GM19023 (cell line): ENCODE measurements around the gene HOXA10.

ENCODE experiments used
- ATAC-seq: cut with Tn5 transposase; IDR thresholded peaks from one replicate; pipeline ENCODE4 v1.9.1; 2021; ENCODE audit warnings: mild to moderate bottlenecking, moderate library complexity; ENCODE audit not compliant: unreplicated experiment

Gene HOXA10

DNA sequence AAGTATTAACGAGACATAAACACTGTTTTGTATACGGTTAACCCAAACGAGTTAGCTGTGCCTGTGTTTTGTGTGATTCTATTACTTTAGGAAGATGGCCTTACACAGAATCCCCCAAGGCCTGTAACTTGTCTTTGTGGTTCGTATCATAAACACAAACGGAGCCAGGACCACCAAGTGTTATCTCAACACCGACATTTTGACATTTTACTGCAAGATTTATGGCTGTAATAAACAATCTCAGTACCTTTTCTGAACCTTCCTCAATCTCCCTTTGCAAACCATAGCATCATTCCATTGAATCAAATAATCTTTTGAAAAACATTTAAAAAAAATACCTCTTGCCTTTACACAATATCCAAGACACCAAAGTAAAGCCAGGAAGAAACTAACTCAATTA is 41.1 kb downstream of the HOXA10 start:
- no peak for ATAC-seq

DNA sequence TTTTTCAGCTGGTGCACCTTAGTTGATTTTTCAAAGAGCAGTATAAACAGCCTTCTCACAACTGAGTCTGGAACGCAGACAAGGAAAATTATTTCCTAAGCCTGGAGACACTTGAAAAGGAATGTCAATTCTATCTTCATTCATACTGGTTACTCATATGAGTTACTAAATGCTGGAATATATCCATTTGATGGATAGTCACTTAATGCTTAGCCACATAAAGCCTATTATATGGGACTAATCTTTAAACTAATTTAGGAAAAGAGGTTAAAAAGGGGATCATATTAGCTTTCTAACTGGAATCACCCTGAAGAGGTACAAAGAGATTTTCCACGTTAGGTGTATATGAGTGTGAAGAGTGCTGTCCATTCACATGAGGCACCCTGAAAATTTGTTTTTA is 41.9 kb downstream of the HOXA10 start:
- ATAC-seq = no peak

DNA sequence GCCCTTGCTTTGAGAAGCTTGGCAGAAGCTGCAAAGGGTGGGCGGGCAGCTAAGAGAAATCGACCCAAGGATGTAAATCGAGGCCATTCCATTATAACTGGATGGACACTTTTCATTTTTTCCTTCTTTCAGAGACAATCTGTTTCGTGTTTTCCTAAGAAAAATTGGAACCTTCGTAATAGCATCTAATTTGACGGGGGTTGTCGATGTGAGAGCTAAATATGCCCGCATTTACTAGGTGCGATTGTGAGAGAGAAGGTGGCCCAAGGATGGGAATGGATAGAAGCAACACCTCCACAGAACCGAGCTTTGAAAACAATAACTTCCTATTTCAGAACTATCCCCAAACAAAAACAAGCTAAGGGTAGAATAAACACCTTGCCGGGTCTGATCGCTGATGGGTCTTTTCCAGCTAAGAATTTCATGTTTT is 42.7 kb downstream of the HOXA10 start:
- ATAC-seq = no peak

DNA sequence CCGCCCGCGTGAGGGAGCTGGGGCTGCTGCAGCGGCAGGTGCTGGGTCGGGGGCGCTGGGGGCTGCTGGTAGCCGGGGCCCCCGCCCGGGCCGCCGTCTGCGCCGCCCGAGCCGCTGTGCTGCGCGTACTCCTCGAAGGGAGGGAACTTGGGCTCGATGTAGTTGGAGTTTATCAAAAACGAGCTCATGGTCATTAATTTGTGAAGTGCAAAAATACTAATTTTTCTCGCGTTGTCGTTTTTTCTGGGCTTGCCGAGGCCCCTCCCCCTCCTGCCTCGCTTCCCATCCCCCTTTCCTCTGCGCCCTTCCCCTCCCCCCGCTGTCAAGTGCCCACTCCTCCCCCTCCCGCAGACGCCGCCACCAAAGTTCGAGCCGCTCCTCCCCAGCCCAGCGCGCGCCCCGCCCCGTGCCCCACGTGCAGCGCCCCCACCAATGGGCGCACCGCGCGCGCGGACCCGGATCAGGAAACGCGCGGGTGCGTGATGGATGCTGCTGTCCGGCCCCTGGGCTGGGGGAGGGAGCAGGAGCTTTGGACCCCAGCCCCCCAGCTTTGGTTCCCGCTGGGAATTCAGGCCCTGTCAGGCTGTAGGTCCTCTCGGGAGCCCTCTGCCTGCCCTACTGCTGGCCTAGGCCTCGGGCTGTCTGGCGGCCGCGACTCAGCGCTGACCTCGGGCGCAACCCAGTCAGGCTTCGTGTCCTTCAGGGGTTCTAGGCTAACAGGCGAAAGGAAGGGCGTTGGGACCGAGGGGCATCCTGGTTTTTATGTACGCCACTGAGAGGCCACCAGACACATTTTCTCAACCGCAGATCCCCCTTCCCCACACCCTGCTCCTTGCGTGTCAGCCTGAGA is 43.4 kb downstream of the HOXA10 start, which contains the start of gene HOXA4:
Gene HOXA4 (minus strand): TSS at position 218 of the 850 bp plus-strand sequence. CDS start 24 bp downstream, at position 194.
- ATAC-seq = no peak

DNA sequence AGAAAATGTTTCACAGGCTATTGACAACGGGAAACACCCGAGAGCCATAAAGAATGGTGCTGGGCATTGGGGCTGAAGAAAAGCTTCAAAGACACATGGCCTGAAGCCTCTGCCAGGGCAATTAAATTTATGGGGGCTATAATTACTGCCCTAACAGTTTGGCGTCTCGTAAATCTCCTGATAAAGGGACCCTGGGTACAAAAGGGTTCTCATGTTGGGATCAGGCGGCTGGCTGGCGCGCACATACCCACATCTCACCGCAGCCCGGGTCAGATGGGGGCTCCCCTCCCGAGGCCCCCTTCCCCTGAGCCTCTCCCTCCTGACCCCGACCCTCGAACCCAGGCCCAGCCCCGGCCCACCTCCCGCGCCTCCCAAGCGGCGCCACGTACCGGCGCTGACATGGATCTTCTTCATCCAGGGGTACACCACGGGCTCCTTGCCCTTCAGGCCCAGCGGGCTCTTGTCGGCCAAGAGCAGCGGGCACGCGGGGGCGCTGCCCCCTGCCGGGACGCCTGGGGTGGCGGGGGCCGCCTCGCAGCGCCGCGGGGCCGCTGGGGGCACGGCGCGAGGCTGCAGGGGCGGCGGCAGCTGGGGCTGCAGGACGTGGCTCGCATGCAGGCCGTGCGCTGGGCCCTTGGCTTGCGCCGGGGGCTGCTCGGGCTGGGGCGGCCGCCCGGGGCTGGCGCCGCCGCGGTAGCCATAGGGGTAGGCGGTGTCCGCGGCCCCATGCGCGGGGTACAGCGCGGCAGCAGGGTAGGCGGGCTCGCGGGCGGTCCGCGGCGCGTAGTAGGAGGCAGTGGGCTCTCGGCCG is 44.2 kb downstream of the HOXA10 start:
- no peak for ATAC-seq

DNA sequence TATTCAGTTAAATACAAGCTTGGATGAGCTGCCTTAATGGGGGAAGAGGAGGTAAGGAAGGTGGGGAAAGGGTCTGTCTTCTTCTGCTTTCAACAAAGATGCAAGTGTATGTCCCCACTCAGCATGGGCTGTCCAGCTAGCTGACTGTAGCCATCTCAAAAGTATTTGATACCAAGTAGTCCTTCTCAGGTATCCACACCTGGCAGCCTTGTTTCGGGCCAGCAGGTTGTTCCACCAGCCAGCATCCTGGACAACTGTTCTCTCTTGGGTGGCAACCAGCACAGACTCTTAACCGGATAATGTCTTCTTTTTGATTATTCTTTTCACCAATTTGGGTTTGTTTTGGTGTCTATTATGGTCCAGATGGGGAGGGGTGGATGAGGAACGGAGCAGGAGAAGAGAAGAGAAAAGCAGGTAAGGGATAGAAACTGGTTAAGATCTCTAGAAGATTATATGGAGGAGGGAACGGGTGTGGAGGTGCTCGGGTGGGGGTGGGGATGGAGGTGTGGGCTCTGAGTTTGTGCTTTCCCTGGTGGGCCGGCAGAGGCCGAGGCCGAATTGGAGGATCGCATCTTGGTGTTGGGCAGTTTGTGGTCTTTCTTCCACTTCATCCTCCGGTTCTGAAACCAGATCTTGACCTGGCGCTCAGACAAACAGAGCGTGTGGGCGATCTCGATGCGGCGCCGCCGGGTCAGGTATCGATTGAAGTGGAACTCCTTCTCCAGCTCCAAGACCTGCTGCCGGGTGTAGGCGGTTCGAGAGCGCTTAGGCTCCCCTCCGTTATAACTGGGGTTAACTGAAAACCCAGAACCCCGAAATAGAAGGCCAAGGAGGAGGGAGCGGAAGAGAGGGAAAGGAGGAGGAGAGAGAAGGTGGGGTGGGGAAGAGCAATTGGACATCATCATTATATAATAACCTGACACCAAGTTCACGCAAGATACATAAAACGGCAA is 45.1 kb downstream of the HOXA10 start:
- no peak for ATAC-seq

- no peak for ATAC-seq
Observed at GRCh38 chr7:27128034-27128433, 46.1 kb downstream of the HOXA10 start.

DNA sequence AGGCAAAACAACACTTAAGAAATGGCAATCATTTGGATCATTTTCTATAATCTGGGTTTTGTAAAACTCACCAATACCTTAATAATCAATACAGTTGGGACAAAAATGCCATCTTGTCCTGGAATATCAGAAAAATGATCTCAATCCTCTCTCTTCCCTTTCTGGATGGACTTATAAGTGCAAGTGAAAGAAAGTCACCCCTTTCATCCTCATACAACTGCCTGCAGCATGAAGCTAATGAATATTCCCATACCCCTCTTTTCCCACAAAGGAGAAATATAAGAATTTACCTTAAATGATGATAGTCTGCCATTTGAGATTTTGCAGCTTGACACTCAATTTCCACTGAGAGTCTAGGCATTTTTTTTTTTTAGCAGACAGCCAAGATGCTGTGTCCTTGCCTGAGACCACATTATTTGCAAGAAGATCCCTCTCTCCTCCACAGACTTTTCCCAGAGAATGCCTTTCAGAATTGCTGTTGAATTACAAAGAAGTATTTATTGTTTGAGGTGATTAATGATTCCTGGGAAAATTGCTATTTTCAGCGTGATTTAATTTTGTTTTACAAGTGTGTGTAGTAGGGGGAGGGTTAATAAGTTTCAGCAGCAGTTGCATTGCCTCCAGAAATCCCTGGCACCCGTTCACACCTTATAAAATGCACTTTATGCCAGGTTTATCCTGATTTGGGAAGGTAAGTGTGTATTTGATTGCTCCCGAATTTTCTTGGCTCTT is 47.4 kb downstream of the HOXA10 start:
- ATAC-seq = no peak

DNA sequence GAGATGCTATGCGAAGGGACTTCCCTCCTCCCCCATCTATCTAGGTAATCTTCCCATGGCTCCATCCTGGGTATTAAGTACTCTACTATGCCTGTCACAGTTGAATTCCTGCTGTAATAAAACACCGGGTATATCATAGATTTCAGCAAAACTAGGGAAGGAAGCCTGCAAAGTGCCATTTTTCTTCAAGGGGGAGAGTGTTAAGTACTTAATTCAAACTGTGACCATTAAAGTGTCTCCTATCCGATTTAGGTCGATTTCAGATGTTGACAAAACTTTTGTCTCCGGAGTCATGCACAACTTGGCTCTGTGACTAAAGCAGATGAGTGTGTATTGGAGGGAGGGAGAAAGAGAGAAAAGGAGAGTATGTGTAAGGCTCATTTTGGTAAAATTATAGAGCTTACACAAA is 48.1 kb downstream of the HOXA10 start:
- no peak for ATAC-seq

GRCh38 chr7:27124902-27125689 is 49.0 kb downstream of the HOXA10 start:
- ATAC-seq = no peak

GRCh38 chr7:27124096-27124901 is 49.8 kb downstream of the HOXA10 start:
- no peak for ATAC-seq

GRCh38 chr7:27123477-27124053 is 50.6 kb downstream of the HOXA10 start:
- ATAC-seq = no peak

DNA sequence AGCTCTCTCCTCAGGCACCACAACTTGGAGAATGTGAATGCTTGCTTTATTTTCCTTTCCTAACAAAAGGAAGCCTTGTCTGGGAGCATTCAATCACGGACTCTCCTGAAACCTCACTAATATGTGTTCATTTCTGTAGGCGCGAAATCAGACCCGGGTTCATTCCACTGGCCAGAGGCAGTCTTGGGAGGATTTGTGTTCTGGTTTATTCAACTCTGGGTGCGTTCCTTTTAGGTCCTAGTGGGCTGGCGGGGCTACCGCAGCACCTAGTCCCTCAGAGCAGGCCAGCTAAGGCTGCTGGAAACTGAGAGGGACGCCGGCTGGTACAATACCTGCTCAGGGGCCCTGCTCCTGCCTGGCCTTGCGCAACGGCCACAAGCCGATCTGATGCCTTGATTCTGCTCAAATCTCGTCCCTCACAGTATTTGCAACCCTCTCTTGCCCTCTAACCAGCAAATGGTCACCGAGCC is 51.1 kb downstream of the HOXA10 start:
- ATAC-seq = no peak

DNA sequence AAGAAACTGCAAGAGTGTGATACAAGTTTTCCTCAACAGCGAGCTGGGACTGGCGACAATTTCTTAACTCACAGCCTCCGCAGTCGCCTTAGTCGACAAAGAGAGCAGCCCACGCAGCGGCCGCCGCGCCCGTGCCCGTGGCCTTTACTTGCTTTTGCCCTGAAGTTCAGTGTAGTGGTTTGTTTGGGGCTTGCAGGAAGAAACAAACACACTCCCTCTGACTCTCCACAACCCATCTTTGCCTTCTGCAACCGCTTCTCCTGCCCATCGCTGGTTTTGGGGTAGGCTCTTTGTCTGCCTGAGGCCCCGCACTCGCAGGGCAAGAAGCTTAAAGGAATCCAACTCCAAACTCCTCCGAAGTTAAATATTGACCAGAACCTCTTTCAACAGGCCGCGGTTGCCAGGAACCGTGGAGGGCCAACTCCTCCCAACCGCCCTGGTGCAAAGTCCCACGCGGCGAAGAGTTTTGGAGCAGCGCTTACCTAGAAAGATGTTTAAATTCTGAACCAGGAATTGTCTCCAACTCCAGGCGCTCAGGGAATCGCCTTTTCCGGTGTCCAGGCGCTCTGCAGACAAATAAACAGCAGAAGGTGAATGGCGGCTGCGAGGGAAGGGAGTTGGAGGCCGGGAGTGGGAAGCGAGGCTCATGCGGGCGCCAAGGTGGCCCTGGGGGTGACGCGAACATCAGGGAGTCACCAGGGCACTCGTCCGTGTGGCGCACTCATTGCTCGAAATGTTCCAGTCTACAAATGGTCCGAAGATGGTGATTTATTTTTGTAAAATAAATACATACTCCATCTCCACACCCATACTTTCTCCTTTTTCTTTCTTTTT is 51.8 kb downstream of the HOXA10 start:
- ATAC-seq = no peak

- no peak for ATAC-seq
Observed at GRCh38 chr7:27121684-27122076, 52.4 kb downstream of the HOXA10 start.
